Jurkat, Clone E6-1 (cell line): ENCODE results near the gene COL8A2. TPM values are rescaled to one million over a fixed set of nuclear protein-coding genes. Genes with fewer than 3 reads are reported as not detected.

Experiments used
- DNase-seq: peaks from one replicate; pipeline ENCODE4 v3.0.0-alpha.2; 2011; ENCODE audit warnings: low read depth, low spot score
- H3K4me3 ChIP-seq: 2 replicates; pipeline ENCODE4 v1.5.1; 2011; ENCODE audit warnings: mild to moderate bottlenecking, low read length, control low read depth, moderate library complexity
- polyA plus RNA-seq: library from polyadenylated mRNA; unstranded; fragments of >200 nt; gene quantifications from one replicate; pipeline ENCODE4 v1.2.1, GENCODE V29; 2012; ENCODE audit warnings: missing spikeins; ENCODE audit not compliant: insufficient read length, insufficient read depth

Gene COL8A2
- polyA plus RNA-seq, result not detected

GRCh38 chr1:36125129-36125991 is at the start of gene COL8A2:
COL8A2 (minus strand) TSS chr1:36125222; CDS start chr1:36100242, 24,980 bp downstream.
- no peak within 1 kb of the TSS for H3K4me3 ChIP-seq
- DNase-seq, result no peak

GRCh38 chr1:36174713-36175112 is 49.7 kb upstream of the COL8A2 start:
- no peak for DNase-seq

GRCh38 chr1:36172983-36173382 is 48.0 kb upstream of the COL8A2 start:
- no peak overlapping the region for H3K4me3 ChIP-seq
- no peak for DNase-seq

More at GRCh38 chr1:36174713-36175112, 49.7 kb upstream of the COL8A2 start:
- no peak overlapping the region for H3K4me3 ChIP-seq

GRCh38 chr1:36172017-36172747 is 47.2 kb upstream of the COL8A2 start:
- H3K4me3 ChIP-seq, result no peak overlapping the region

GRCh38 chr1:36170643-36171412 is 45.8 kb upstream of the COL8A2 start:
- DNase-seq, result no peak

More at GRCh38 chr1:36172017-36172747, 47.2 kb upstream of the COL8A2 start:
- no peak for DNase-seq

GRCh38 chr1:36168514-36168913 is 43.5 kb upstream of the COL8A2 start:
- H3K4me3 ChIP-seq, result no peak overlapping the region
- no peak for DNase-seq

More at GRCh38 chr1:36170643-36171412, 45.8 kb upstream of the COL8A2 start:
- no peak overlapping the region for H3K4me3 ChIP-seq

GRCh38 chr1:36166938-36167905 is 42.2 kb upstream of the COL8A2 start:
- H3K4me3 ChIP-seq, result no peak overlapping the region
- no peak for DNase-seq

- H3K4me3 ChIP-seq, result no peak overlapping the region
- DNase-seq, result no peak
These were observed 41.1 kb upstream of the COL8A2 start for GRCh38 chr1:36166136-36166535.

- H3K4me3 ChIP-seq, result no peak overlapping the region
- no peak for DNase-seq
These were observed 40.1 kb upstream of the COL8A2 start for GRCh38 chr1:36165145-36165544.

GRCh38 chr1:36164361-36164760 is 39.3 kb upstream of the COL8A2 start:
- no peak overlapping the region for H3K4me3 ChIP-seq
- no peak for DNase-seq

- DNase-seq, result no peak
- no peak overlapping the region for H3K4me3 ChIP-seq
These were observed 38.4 kb upstream of the COL8A2 start for GRCh38 chr1:36163426-36163825.

- H3K4me3 ChIP-seq, result no peak overlapping the region
These were observed 37.7 kb upstream of the COL8A2 start for GRCh38 chr1:36162680-36163239.

GRCh38 chr1:36161641-36162531 is 36.9 kb upstream of the COL8A2 start:
- DNase-seq, result peak; percentile 48

More at GRCh38 chr1:36162680-36163239, 37.7 kb upstream of the COL8A2 start:
- DNase-seq, result no peak

GRCh38 chr1:36160949-36161485 is 36.0 kb upstream of the COL8A2 start:
- peak; percentile 78 for DNase-seq
- H3K4me3 ChIP-seq, result peak overlapping the region; percentile 69

More at GRCh38 chr1:36161641-36162531, 36.9 kb upstream of the COL8A2 start:
- peak overlapping the region; percentile 69 for H3K4me3 ChIP-seq

- H3K4me3 ChIP-seq, result peak overlapping the region; percentile 69
- no peak for DNase-seq
These were observed 35.4 kb upstream of the COL8A2 start for GRCh38 chr1:36160388-36160948.
